HG03442 (cell line): ENCODE data around the gene SELENOT.
A peak's percentile ranks its signal among the peaks of the same experiment; 100 is the strongest.
"Not testable (repeated sequence)": the region's sequence is repeated elsewhere in the genome, so short reads cannot be mapped to it uniquely, and the experiment has no call there.

Experiments used
- ATAC-seq: cut with Tn5 transposase; IDR thresholded peaks from one replicate; pipeline ENCODE4 v1.9.1; 2021; ENCODE audit warnings: mild to moderate bottlenecking, moderate library complexity; ENCODE audit not compliant: unreplicated experiment

The SELENOT gene, protein sequence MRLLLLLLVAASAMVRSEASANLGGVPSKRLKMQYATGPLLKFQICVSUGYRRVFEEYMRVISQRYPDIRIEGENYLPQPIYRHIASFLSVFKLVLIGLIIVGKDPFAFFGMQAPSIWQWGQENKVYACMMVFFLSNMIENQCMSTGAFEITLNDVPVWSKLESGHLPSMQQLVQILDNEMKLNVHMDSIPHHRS

DNA sequence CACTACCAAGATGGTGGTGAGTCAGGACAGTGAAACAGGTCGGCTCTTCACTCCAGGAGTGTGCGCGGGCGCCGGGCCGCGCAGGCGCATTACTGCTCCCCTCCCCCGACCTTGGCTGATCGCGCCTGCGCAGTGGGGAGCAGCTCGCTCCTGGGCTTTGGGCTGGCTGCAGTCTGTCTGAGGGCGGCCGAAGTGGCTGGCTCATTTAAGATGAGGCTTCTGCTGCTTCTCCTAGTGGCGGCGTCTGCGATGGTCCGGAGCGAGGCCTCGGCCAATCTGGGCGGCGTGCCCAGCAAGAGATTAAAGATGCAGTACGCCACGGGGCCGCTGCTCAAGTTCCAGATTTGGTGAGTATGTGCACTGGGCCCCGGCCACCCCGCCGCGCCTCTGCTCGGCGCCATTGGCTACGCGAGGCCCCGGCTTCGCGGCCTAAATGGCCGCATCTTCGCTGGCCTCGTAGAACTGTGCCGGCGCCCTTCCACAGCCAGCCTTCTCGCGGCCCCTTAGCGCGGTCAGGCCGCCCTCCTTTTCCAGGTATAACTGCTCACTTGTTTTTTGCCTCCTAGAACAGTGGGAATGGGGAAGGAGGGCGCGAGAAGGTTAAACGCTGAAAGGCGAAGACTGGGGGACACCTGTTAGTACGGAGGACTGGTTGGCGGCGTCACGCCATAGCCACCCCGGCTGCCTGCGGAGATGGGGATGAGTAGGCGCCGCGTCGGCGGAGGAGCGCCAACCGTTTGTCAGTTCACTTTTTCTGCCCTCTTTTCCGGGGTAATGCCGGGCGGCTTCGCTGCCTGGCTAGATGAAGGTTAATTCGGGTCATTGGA lies at the start of gene SELENOT:
Gene SELENOT, plus strand, starts transcription at position 169 of the 827 bp plus-strand sequence. Its CDS starts 42 bp downstream, at position 211.
- ATAC-seq: peak; percentile 50

DNA sequence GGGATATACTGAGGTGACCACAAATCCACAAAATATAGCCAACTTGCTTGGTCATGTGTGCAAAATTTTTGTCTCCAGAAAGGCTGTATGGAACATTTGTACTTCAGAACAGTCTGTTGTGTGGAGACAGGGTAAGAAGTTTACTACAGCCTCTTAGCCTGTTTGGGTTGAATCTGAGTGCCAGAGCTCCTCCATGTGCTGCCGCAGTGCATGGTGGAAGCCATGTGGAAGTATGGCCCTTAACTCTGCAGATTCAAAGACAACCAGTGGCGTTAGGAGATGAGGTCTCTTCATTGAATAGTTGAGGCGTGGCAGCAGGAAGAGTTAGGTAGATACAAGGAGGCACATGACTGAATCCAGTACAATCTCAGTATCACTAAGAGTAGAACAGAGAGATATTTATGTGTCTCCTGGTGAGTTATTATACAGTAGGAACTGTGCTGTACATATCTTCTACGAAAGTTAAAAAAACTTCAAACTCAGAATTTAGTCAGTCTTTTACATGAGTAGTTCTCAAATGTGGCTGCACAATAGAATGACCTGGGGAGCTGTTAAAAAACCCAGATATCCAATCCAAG lies 47.2 kb upstream of the SELENOT start:
- no peak for ATAC-seq

DNA sequence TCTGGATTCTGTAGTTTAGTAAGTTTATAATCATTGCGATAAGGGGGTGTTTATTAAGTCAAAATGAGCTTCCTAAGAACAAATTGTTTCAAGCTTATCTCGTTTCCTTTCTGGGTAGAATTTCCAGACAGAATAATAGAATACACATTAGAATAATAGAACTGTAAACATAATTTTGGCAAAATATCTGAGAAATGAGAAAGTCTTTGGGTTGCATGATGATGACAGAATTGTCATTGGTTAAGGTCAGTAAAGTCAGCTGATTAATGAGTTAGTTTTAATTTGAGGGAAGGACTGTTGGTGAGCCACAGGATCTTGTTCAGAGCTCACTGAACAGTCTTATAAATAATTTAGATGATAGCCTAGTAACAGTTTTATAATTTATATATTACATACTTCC lies 46.3 kb upstream of the SELENOT start:
- ATAC-seq: no peak

DNA sequence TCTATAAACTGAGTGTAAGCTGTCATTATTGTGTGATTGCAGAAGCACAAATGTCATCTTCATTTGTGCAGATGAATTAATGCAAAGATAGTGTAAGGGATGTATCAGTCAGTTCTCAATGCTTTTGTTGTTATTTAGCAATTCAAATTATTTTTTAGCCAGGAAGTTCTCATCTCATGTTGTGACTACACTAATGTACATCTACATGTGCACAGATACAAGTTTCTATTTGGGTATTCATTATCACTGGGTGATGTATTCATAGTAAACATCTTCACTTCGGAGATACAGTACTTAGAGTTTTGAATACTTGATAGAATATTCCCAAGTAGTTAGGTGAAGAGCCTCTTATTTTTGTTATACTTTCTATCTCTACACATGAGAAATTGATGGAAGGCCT lies 45.4 kb upstream of the SELENOT start:
- no peak for ATAC-seq

DNA sequence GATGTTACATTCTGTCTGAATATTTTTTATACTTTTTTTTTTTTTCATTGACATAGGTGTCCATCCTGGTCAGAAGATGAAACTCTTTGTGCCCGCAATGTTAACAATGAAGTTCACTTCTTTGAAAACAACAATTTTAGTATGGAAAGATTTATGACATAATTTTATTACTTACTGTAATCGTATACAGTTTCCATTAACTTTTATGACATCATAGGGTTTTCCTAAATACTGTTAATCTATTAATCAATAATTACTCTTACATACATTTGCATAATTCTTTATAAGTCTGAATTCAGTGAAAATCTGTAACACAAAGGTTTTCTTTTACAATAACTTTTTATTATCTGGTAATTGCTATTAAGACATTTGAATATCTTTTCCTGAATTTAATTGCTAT lies 38.9 kb upstream of the SELENOT start:
- no peak for ATAC-seq

DNA sequence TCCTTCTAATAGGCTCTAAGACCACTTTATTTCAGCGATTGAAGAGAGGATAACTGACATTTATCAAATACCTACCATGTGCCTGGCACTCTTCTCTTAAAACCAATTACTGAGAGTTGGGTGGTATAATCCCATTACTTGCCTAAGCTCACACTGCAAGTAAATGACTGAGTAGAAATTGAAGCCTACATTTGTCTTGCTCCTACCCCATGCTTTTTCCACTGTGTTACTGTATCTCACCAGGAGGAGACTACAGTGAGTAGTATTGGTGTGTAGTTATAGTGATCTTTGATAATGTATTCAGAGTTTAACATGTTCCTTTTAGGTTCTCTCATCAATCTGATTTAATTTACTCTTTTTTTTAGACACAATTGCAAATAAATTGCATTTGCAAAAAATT lies 35.8 kb upstream of the SELENOT start:
- no peak for ATAC-seq

DNA sequence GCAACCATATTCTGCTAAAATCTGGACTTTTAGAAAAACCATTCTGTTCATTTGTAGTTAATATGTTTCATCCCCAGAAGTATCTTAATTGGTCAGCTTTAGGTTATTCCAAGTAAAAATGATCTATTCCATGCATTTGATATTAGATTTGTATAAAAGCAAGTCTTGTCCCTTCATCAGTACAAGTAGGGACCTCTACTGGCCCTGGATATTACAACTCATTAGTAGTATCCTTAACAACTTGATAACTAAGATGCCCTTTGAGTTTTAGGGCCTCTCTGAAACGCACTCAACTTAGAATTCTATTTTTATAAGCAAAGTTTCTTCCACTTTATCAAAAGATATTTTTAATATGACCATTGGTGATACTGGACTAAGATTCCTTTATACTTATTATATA lies 25.3 kb upstream of the SELENOT start:
- no peak for ATAC-seq

DNA sequence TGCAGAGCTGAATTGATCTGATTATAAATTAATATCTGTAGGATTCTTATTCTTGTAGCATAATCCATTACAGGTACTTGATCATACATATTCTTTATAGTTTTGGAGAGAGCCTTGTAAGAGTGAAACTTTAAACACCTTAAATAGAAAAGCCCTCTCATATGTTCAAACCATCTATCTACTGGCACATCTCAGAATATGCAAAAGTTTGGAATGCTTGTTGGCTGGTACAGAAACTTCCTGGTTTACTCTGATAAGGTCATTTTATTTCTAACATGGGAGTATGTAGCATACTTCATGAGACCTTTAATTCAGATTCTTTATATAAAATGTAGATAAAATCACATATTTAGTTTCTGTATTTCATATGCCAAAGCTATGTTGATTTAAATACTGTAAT lies 21.9 kb upstream of the SELENOT start:
- no peak for ATAC-seq

DNA sequence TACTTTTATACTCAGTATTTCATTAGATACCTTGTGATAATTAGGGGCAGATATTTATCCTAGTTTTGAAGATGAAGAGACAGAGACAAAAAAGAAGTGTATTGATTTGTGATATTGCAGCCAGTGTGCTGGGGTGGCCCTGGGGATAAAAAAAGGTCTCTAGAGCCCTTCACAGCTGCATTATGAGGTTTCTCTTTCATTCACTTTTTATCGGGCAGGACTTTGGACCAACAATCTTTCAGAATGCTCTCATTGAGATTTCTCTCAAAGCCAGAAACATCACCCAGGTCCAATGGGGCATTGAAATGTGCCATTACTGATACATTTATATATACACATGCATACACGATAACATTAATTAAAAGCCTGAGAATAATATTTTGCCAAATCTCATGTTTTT lies 20.5 kb upstream of the SELENOT start:
- peak; percentile 54 for ATAC-seq

DNA sequence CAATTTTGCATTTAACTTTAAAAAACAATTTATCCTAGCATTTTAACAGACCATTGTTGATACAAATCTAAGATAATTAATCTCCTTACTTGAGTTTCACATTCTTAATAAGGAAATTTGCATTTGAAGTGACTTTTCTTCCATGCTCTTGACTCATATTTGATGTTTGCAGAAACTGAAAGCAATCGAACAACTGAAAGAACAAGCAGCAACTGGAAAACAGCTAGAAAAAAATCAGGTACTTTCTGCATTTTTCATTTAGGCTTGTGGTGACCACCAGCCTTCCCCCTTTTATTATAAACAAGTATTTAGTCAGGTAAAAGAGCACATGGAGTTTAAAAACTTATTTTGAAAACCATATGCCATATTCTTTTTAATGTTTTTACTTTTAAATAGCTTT lies 20.1 kb upstream of the SELENOT start:
- ATAC-seq: peak; percentile 66

DNA sequence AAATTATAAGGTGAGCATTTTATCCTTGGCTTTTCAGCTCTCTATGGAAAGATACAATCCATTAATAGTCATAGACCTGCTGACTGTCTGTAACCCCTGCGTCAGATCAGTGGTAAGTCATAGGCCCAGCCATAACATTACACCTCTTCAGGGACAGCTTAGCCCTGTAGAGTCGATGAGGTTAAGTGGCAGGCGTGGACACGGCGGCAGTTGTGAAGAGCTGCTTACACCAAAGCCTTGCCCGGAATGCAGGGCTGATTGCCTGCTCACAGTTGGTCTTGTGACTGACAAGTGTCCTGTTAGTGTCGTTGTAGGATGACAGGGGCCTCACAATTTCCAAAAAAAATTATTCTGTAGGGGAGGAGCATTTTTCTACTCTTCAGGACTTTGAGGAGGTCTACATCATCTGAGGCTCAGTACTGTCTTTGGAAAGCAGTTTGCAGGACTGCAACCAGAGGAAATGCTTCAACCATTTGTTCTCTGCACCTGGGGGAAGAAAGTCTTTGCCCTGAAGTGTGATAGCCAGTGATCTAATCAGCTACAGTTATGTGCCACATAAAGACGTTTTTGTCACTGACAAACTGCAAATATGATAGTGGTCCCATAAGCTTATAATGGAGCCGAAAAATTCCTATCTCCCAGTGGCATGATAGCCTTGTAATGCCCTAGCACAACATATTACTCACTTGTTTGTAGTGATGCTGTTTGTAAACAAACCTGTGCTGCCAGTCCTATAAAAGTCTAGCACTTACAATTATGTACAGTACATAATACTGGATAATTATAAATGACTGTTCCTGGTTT lies 14.9 kb upstream of the SELENOT start:
- no peak for ATAC-seq

DNA sequence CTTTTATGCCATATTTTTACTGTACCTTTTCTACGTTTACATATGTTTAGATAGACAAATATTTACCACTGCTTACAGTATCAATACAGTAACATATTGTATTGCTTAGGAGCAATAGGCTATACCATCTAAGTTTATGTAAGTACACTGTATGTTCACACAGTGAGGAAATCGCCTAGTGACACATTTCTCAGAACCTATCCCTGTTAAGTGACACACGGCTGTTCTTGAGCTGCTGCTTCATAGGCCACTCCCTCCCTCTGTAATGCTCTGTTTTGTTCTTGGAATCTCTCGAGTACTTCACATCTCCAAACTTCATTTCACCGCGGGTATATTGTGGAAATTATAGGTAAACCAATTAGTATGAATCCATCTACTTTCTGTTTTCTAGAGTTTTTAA lies 13.4 kb upstream of the SELENOT start:
- ATAC-seq: no peak

DNA sequence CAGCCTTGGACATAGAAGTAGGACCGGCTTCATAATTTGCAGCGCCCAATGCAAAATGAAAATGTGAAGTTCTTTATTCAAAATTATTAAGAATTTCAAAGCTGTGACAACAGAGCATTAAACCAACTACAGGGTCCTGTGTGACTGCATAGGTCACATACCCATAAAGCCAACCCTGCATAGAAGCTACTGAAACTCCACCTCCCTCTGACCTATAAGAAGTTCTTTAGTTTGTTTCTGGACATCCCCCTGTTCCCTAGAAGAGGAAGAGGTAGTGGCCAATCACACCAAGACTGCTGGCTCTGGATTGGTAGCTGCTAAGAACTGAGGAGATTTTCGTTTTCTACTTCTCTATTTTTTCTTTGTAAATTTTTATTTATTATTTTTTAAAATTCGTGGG lies 9.0 kb upstream of the SELENOT start:
- no peak for ATAC-seq

DNA sequence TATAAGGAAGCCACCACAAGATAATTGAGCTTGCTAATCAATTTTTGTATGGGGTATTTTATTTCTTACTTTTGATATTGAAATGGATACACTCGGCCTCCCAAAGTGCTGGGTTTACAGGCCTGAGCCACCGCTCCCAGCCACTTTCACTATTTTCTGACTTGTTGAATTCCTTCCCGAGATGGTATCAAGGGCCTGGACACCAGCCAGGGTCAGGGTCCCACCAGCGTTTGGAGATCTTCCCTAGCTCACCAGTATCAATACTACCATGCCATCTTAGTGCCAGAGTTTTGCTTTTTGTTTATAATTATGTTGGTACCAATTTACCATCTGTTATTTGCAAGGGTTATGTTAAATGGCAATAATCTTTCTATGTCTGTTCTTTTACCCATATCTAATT lies 5.5 kb upstream of the SELENOT start:
- no peak for ATAC-seq

DNA sequence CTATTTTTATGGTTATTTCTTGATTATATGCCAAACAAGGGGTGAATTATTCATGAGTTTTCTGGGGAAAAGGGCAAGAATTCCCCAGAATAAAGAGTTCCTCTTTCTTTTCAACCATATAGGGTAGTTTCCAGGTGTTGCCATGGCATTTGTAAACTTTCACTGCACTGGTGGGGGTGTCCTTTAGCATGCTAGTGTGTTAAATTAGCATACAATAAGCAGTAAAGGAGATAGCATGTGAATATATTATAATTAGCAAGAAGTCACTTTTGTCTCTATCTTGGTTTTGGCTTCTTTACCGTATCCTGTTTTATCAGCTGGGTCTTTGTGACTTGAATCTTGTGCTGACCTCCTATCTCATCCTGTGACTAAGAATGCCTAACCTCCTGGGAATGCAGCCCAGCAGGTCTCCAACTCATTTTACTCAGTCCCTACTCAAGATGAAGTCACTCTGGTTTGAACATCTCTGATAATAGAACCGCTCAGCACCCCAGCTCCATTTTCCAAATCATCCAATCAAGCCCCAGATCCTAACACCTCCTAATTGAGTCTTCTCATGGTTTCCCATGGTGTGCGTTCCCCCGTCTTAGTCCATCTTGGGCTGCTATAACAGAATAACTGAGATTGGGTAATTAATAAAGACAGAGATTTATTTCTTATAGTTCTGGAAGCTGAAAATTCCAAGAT lies 3.4 kb upstream of the SELENOT start:
- no peak for ATAC-seq

DNA sequence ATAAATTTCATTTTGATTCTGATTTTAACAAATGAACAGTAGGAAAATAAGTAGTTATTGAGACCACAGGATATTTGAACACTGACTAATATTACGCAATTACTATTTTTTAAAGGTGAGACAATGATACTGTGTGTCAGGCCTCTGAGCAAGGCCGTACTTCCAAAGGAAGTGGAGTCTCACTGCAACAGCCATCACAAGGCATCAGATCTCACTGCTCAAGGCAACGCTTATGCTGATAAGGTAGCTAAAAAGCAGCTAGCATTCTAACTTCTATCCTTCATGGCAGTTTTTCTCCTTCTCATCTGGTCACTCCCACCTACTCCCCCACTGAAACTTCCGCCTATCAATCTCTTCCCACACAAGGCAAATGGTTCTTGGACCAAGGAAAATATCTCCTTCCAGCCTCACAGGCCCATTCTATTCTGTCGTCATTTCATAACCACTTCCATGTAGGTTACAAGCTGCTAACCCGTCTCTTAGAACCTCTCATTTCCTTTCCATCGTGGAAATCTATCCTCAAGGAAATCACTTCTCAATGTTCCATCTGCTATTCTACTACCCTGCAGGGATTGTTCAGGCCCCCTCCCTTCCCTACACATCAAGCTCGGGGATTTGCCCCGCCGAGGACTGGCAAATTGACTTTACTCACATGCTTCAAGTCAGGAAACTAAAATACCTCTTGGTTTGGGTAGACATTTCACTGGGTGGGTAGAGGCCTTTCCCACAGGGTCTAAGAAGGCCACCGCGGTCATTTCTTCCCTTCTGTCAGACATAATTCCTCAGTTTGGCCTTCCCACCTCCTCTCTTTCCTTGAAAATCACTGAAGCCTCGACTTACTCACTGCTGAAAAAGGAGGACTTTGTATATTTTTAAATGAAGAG lies 2.2 kb upstream of the SELENOT start:
- not testable (repeated sequence) for ATAC-seq

DNA sequence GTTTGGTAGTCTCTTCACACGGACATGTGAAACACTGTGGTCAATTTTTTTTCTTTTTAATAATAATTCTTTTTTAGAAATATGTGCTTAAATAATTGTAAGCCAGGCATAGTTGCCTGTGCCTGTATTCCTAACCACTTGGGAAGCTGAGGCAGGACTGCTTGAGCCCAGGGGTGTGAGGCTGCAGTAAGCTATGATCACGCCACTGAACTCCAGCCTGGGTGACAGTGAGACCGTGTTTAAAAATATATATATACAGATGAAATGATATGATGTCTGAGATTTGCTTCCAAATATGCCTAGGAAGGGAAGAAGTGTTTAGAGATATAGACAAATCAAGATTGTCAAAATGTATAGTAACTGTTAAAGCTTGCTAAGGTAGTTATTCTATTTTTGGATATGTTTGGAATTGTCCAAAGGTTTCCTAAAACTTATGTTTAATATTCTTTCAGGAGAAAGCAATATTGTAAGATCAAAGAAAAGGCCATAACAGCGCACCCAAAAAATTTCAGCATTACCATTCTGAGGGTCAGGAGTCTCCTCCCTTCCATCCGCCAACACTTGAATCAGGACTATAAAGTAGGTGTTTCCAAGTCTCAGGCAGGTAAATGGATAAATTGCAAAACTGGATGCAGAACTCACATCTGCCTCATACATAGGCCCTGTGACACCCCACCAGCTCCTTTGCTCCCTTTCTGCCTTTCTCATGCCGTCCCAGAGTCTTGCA lies 532 bp upstream of the SELENOT start:
- ATAC-seq: peak; percentile 3

DNA sequence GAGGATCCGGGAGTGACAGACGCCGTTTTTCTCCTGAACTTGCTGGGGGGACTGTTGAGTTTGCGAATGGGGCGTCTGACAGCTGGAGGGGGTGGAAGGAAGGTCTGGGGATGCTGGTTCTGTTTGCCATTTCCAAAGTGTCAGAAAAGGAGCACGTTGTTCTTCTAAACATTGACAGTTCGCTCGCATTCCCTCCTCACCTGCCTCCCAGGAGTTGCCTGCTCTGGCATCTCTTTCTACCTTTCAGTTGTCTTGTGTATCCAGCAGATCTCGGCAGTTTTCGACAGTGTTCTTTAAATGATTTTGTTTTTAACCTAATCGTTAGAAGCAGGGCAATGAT lies 829 bp downstream of the SELENOT start:
- ATAC-seq: no peak

DNA sequence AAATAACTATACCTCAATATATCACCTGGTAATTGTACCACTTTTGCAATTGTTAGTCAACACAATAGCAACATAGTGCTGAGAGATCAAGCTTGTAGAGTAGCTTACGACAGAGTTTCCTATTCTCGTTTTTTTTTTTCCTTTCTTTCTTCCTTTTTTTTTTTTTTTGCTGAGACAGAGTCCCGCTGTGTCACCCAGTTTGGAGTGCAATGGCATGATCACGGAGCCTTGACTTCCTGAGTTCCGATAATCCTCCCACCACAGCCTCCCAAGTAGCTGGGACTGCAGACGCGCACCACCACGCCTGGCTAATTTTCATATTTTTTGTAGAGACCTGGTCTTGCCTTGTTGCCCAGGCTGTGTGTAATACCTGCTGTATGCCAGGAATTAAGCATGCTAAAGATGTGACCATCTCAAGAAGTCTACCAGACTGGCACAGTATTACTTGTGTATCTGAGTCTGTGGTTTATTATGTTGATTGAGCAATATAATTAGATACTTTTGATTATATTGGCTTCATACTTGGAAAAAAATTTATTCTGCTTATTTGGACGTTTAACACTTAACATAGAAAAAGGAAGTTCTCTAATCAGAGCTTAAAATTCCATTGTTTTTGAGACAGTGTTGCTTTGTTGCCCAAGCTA lies 3.0 kb downstream of the SELENOT start:
- ATAC-seq: no peak
